Measurements from ENCODE around the gene ZNF536.

ZNF536 gene

DNA sequence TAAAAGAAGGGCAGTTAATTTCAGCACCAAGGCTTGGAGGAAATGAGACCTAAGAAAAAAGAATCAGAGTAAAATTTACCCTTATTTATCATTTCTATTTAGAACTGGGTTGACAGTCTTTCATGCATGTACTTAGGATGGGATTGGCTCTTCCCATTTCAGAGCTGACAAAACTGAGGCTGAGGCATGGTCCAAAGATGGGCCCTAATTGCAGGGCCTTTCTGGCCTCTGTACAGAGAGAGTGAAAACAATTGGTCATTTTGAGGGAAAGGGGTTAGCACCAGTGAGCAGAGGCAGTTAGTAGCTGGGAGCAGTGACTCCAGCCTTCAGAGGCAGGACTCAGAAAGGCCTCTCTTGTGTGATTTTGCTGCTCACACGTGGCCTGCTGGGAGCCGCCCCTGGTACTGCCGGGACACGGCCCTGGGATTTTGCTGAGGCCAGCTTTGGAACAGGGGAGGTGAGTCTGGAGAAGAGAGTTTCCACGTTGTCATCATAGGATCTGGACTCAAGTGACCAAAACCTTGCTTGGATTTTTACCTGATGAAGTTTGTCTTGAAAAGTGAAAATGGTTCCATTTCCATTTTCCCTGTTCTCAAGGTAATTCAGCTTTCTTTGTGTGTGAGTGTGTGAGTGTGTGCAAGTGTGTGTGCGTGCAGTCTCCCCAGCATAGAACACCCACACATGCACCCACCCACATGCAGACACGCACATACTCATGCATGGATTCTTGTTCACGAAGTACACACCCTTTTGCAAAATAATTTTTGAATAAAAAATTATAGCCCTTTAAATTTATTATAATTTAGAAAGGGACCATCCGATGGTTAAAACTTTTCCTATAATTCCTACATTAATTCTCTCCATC is at the start of gene ZNF536:
Gene ZNF536 (plus strand): TSS at position 425 of the 865 bp plus-strand sequence. CDS start 71,179 bp downstream, outside the sequence.
- in situ Hi-C loops (cut with MboI; ENCODE audit: low sequenced_read_pairs, unreplicated experiment) = no loop called here
- TF ChIP-seq, protein P1, sequence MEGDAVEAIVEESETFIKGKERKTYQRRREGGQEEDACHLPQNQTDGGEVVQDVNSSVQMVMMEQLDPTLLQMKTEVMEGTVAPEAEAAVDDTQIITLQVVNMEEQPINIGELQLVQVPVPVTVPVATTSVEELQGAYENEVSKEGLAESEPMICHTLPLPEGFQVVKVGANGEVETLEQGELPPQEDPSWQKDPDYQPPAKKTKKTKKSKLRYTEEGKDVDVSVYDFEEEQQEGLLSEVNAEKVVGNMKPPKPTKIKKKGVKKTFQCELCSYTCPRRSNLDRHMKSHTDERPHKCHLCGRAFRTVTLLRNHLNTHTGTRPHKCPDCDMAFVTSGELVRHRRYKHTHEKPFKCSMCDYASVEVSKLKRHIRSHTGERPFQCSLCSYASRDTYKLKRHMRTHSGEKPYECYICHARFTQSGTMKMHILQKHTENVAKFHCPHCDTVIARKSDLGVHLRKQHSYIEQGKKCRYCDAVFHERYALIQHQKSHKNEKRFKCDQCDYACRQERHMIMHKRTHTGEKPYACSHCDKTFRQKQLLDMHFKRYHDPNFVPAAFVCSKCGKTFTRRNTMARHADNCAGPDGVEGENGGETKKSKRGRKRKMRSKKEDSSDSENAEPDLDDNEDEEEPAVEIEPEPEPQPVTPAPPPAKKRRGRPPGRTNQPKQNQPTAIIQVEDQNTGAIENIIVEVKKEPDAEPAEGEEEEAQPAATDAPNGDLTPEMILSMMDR (IDR thresholded peaks at IDR 0.05; ENCODE audit: borderline replicate concordance, control extremely low read depth, extremely low read depth, insufficient read depth, missing control alignments) = no peak
- no peak for DNase-seq (ENCODE audit: low spot score)

DNA sequence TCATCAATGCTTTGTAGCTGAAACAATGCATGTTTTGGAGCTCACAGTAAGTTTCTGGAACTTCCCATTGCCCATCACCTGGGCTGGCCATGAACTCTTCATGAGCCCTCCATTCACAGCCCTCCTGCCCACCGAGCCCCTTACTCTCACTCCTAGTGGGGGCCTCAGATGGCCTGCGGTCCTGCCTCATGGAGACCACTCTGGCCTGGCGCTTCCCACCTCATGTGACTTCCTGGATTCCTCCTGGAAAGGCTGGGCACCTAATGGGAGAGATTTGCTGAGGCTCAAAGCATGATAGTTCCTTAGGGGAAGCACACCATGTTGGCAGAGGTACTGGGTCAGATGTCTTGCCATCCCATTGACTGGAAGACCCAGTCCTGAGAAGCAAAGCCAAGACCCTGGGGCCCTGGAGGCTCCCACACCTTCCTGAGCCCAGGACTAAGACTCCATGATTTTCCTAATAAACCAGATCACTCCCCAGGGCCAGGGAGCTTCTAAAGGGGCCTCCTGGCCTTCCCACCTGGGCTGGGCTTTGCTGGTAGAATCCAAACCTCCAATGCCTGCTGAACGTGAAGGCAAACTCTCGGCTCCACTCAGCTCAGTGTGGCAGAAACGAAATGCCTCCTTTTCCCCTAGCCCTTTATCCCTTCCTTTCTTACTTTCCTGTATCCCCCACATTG is 49.4 kb upstream of the ZNF536 start:
- in situ Hi-C loops (cut with MboI; ENCODE audit: low sequenced_read_pairs, unreplicated experiment) = no loop called here
- DNase-seq (ENCODE audit: low spot score) = no peak
- TF ChIP-seq, protein P1 (IDR thresholded peaks at IDR 0.05; ENCODE audit: borderline replicate concordance, control extremely low read depth, extremely low read depth, insufficient read depth, missing control alignments) = no peak

DNA sequence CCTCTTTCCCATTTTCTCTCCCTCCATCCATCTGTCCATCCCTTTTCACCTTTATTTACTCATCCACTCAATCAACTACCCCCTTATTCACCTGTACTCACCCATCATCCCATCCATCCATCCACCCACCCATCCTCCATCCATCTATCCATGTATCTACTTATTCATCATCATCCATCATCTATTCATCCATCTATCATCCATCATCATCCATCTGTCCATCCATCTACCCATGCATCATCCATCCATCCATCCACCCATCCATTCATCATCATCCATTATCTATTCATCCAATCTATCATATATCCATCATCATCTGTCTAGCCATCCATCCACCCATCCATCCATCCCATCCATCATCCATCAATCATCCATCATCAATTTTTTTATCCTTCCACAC is 48.3 kb upstream of the ZNF536 start:
- DNase-seq (ENCODE audit: low spot score) = no peak
- TF ChIP-seq, protein P1 (IDR thresholded peaks at IDR 0.05; ENCODE audit: borderline replicate concordance, control extremely low read depth, extremely low read depth, insufficient read depth, missing control alignments) = no peak
- in situ Hi-C loops (cut with MboI; ENCODE audit: low sequenced_read_pairs, unreplicated experiment) = no loop called here

DNA sequence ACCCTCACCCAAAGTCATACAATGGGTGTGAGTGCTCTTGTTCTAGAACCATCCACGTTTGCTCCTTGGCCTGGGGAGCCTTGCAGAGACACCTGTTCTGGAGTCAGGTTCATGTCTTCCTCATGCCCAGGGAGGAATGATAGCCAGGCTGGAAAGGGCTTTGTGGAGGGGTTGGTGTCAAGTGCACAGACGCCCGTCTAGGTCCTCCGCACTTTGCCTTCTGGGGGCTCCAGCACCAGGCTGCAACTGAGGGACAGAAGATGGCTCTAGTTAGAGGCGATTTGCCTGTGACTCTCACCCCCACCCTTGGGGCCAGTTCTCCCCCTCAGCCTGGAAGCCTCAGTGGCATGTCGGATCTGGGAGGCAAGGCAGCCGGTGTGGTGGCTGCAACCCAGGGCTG is 47.2 kb upstream of the ZNF536 start:
- no peak for DNase-seq (ENCODE audit: low spot score)
- TF ChIP-seq, protein P1 (IDR thresholded peaks at IDR 0.05; ENCODE audit: borderline replicate concordance, control extremely low read depth, extremely low read depth, insufficient read depth, missing control alignments) = no peak
- in situ Hi-C loops (cut with MboI; ENCODE audit: low sequenced_read_pairs, unreplicated experiment) = no loop called here

DNA sequence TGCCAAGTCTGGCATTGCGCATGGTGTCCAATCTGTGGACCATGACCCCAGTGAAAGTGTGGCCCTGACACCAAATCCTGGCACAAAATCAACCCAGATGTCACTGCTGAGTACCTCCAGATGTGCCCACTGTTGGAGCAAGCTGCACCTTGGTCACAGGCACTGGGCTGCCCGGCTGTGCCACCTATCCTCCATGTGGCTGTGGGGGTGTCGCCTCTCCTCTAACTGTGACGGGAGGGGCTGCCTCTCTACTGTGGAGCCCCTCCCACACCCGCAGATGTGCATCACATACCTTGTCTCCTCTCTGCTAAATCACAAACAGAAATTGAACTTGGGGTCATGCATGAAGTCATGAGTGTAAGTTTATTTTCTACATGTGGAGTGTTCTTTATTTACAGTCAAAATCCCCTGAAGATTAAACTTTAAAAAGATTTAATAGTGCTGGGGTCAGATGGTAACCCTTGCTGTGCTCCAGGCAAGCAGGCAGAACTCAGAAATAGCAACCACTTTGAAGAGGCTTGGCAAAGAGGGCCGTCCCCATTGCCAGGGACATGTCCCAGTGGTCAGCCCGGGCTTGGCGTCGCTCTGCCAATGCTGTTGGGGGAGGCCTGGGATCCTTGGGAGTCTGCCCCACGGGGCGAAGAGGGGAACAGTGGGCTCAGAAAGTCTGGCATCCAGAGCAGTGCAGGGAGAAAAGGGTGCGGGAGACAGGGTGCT is 46.4 kb upstream of the ZNF536 start:
- no peak for DNase-seq (ENCODE audit: low spot score)
- in situ Hi-C loops (cut with MboI; ENCODE audit: low sequenced_read_pairs, unreplicated experiment) = no loop called here
- TF ChIP-seq, protein P1 (IDR thresholded peaks at IDR 0.05; ENCODE audit: borderline replicate concordance, control extremely low read depth, extremely low read depth, insufficient read depth, missing control alignments) = no peak

DNA sequence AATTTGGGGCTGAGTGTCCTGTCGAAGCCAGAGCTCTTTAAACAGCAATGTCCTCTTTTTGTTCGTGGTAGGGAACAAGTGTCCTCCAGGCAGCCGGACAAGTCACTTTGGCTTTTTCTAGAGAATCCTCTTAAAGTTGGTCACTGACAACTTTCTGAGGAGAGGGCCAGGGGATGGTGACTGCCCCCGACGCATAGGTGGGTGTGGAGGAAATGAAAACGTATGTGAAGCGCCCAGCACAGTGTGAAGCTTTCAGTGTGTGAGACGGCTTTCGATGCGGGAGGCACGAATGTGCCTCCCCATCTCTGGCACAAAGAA is 45.8 kb upstream of the ZNF536 start:
- DNase-seq (ENCODE audit: low spot score) = no peak
- TF ChIP-seq, protein P1 (IDR thresholded peaks at IDR 0.05; ENCODE audit: borderline replicate concordance, control extremely low read depth, extremely low read depth, insufficient read depth, missing control alignments) = no peak
- in situ Hi-C loops (cut with MboI; ENCODE audit: low sequenced_read_pairs, unreplicated experiment) = no loop called here
